Natural killer cell (primary cell): ENCODE results near the gene ABCA4. TPM values are rescaled to one million over a fixed set of nuclear protein-coding genes. Genes with fewer than 3 reads are reported as not detected.

ENCODE experiments used
- ATAC-seq, 3 donors: fragments of 150-1000 bp in 2 of 3; fragments of 200-7000 bp in 1 of 3; cut with Tn5 transposase; 1 replicate in 1 of 3; 2 replicates in 2 of 3; pipeline ENCODE4 v1.10.0; 2021; ENCODE audit warnings: mild to moderate bottlenecking in 2 of 3, moderate library complexity in 2 of 3
- DNase-seq, 2 donors: peaks; one replicate each; pipeline versions ENCODE4 v3.0.0 to v3.0.0-alpha.2; 2013 to 2021; ENCODE audit warnings: mixed read lengths in 1 of 2
- H3K27ac ChIP-seq: one replicate; pipeline ENCODE4 v1.5.1; 2013; ENCODE audit warnings: mild to moderate bottlenecking, low read length
- H3K27me3 ChIP-seq: one replicate; pipeline ENCODE4 v1.6.1; 2013; ENCODE audit warnings: low read length; ENCODE audit not compliant: control insufficient read depth, insufficient read depth
- H3K36me3 ChIP-seq: one replicate; pipeline ENCODE4 v1.6.1; 2013; ENCODE audit warnings: low read length; ENCODE audit not compliant: control insufficient read depth, insufficient read depth
- H3K4me1 ChIP-seq: one replicate; pipeline ENCODE4 v1.6.1; 2013; ENCODE audit warnings: low read length; ENCODE audit not compliant: control insufficient read depth, insufficient read depth
- H3K4me3 ChIP-seq: one replicate; pipeline ENCODE4 v1.5.1; 2013; ENCODE audit warnings: low read length
- H3K9me3 ChIP-seq: one replicate; pipeline ENCODE4 v1.6.1; 2013; ENCODE audit warnings: low read length; ENCODE audit not compliant: control insufficient read depth, insufficient read depth
- H3K27ac Mint-ChIP-seq, 2 donors: one replicate each; pipeline ENCODE4 v1.8.0; 2022; ENCODE audit warnings: mild to moderate bottlenecking in 2 of 2, mixed read lengths in 2 of 2, moderate library complexity in 1 of 2
- H3K27me3 Mint-ChIP-seq, 2 donors: one replicate each; pipeline ENCODE4 v1.8.0; 2022; ENCODE audit warnings: low read depth in 2 of 2, mixed read lengths in 2 of 2
- H3K36me3 Mint-ChIP-seq: one replicate; pipeline ENCODE4 v1.8.0; 2022; ENCODE audit warnings: mixed read lengths
- H3K4me1 Mint-ChIP-seq, 2 donors: one replicate each; pipeline ENCODE4 v1.8.0; 2022; ENCODE audit warnings: mixed read lengths in 2 of 2
- H3K4me3 Mint-ChIP-seq: one replicate; pipeline ENCODE4 v1.8.0; 2022; ENCODE audit warnings: mild to moderate bottlenecking, moderate library complexity, mixed read lengths
- H3K9me3 Mint-ChIP-seq, 2 donors: one replicate each; pipeline ENCODE4 v1.8.0; 2022; ENCODE audit warnings: mixed read lengths in 2 of 2
- WGBS: methylation state at CpG from one replicate; pipeline ENCODE4 v1.1.7; 2013; ENCODE audit warnings: missing lambda C conversion rate; ENCODE audit not compliant: insufficient coverage; 5-methylcytosine and 5-hydroxymethylcytosine counted together
- intact Hi-C: fragments of 100-400 bp; cut with micrococcal nuclease; formaldehyde crosslinking; loops from one replicate; pipeline ENCODE4 v1.14.2; 2022
- total RNA-seq, 4 donors: library from RNA; stranded (reverse); fragments of 120-200 nt in 1 of 4; gene quantifications; one replicate each; pipeline versions ENCODE4 v1.2.3 to v1.2.4, GENCODE V29; 2013 to 2022
- TF ChIP-seq, protein P1 (sequence below): fragments of 200-600 bp; IDR thresholded peaks from one replicate; pipeline ENCODE4 v1.8.0; 2022; ENCODE audit warnings: antibody characterized with exemption

Gene ABCA4
- total RNA-seq, 3 donors from 2014 or later (not counting 1 experiment from before 2014, with no cell fraction given), result 0.48 TPM; not detected in 2

DNA sequence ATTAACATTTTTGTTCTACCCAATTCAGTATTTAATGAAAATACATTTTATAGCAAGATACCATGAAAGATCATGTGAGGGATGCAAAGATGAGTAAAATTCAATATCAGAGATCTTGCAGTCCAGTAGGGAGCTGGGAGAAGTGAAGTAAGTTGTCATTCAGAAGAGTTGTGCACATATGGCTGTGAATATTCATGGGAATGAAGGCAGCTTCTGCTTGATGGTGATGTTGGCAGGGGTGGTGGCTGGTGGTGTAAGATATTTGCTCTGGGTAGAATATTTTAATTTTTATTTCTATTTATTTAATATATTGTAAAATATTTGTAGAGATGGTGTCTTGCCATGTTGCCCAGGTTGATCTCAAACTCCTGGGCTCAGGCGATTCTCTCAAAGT, 139.7 kb downstream of the ABCA4 start:
- 100% methylated on average over 1 of the region's 1 CpG for WGBS
- ATAC-seq (no peak), DNase-seq (no peak)
- no peaks in the 10 kb centered on the region for H3K4me1 ChIP-seq
- Mint-ChIP-seq H3K4me1 (no peaks in the 10 kb centered on the region), H3K4me3 (no peak overlapping the region), H3K27ac (no peak overlapping the region), H3K36me3 (no peaks in the 10 kb centered on the region), H3K27me3 (peaks cover 0 to 9% of the 10 kb centered on the region in 2 donors), H3K9me3 (no peaks in the 10 kb centered on the region)
- H3K4me3 ChIP-seq, result no peak overlapping the region
- intact Hi-C loops, result no loop called here
- H3K36me3 ChIP-seq, result no peaks in the 10 kb centered on the region
- no peaks in the 10 kb centered on the region for H3K9me3 ChIP-seq
- TF ChIP-seq, protein P1, sequence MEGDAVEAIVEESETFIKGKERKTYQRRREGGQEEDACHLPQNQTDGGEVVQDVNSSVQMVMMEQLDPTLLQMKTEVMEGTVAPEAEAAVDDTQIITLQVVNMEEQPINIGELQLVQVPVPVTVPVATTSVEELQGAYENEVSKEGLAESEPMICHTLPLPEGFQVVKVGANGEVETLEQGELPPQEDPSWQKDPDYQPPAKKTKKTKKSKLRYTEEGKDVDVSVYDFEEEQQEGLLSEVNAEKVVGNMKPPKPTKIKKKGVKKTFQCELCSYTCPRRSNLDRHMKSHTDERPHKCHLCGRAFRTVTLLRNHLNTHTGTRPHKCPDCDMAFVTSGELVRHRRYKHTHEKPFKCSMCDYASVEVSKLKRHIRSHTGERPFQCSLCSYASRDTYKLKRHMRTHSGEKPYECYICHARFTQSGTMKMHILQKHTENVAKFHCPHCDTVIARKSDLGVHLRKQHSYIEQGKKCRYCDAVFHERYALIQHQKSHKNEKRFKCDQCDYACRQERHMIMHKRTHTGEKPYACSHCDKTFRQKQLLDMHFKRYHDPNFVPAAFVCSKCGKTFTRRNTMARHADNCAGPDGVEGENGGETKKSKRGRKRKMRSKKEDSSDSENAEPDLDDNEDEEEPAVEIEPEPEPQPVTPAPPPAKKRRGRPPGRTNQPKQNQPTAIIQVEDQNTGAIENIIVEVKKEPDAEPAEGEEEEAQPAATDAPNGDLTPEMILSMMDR, result no peak
- no peak overlapping the region for H3K27ac ChIP-seq
- no peaks in the 10 kb centered on the region for H3K27me3 ChIP-seq

GRCh38 chr1:93980320-93981273, 140.4 kb downstream of the ABCA4 start:
- H3K4me1 ChIP-seq, result no peaks in the 10 kb centered on the region
- Mint-ChIP-seq H3K27ac (no peak overlapping the region), H3K4me1 (no peaks in the 10 kb centered on the region), H3K36me3 (no peaks in the 10 kb centered on the region), H3K27me3 (peaks cover 0 to 7% of the 10 kb centered on the region in 2 donors), H3K9me3 (no peaks in the 10 kb centered on the region), H3K4me3 (no peak overlapping the region)
- no peaks in the 10 kb centered on the region for H3K27me3 ChIP-seq
- H3K27ac ChIP-seq, result no peak overlapping the region
- H3K9me3 ChIP-seq, result no peaks in the 10 kb centered on the region
- ATAC-seq, result no peak
- intact Hi-C loops, result no loop called here
- no peak overlapping the region for H3K4me3 ChIP-seq
- DNase-seq, result peak in 1 of 2 donors; percentile 5
- TF ChIP-seq, protein P1, result no peak
- H3K36me3 ChIP-seq, result no peaks in the 10 kb centered on the region
- 79% methylated on average over 8 of the region's 10 CpGs for WGBS

- Mint-ChIP-seq H3K9me3 (no peaks in the 10 kb centered on the region), H3K36me3 (no peaks in the 10 kb centered on the region), H3K27ac (no peak overlapping the region), H3K27me3 (peaks cover 0 to 4% of the 10 kb centered on the region in 2 donors), H3K4me3 (no peak overlapping the region), H3K4me1 (no peaks in the 10 kb centered on the region)
- ATAC-seq (no peak), DNase-seq (no peak)
- TF ChIP-seq, protein P1, result no peak
- no peak overlapping the region for H3K27ac ChIP-seq
- H3K4me1 ChIP-seq, result no peaks in the 10 kb centered on the region
- no peak overlapping the region for H3K4me3 ChIP-seq
- intact Hi-C loops, result no loop called here
- H3K27me3 ChIP-seq, result no peaks in the 10 kb centered on the region
- no peaks in the 10 kb centered on the region for H3K36me3 ChIP-seq
- no peaks in the 10 kb centered on the region for H3K9me3 ChIP-seq
- WGBS, result 65% methylated on average over 4 of the region's 4 CpGs
These were observed 141.1 kb downstream of the ABCA4 start for GRCh38 chr1:93979718-93980319.
